Measurements from ENCODE around the gene TPM4.
"Not testable (repeated sequence)": the region's sequence is repeated elsewhere in the genome, so short reads cannot be mapped to it uniquely, and the experiment has no call there.

Gene TPM4

GRCh38 chr19:16117594-16118033, 41.3 kb downstream of the TPM4 start:
- peaks cover 64% of the 10 kb centered on the region for H3K4me1 Mint-ChIP-seq
- DNase-seq = no peak
- H3K27me3 Mint-ChIP-seq = no peaks in the 10 kb centered on the region
- H3K4me3 Mint-ChIP-seq = peak overlapping the region; percentile 19 to 31
- no peak for ATAC-seq
- peak overlapping the region in 1 of 2 donors; percentile 81 for H3K27ac Mint-ChIP-seq
- no peaks in the 10 kb centered on the region for H3K9me3 Mint-ChIP-seq

GRCh38 chr19:16118489-16119033, 42.3 kb downstream of the TPM4 start:
- Mint-ChIP-seq H3K4me3 (peak overlapping the region; percentile 19 to 31), H3K27me3 (no peaks in the 10 kb centered on the region), H3K27ac (peak overlapping the region in 1 of 2 donors; percentile 60), H3K4me1 (peaks cover 57% of the 10 kb centered on the region), H3K9me3 (no peaks in the 10 kb centered on the region)
- DNase-seq (peak; percentile 18 to 39), ATAC-seq (peak; percentile 79)

GRCh38 chr19:16119075-16119857, 43.0 kb downstream of the TPM4 start:
- peak; percentile 83 for ATAC-seq
- peak overlapping the region; percentile 19 to 53 for H3K4me3 Mint-ChIP-seq
- DNase-seq = peak in 1 of 2 donors; percentile 57
- not testable (repeated sequence) for H3K27me3 Mint-ChIP-seq, H3K9me3 Mint-ChIP-seq
- peak overlapping the region; percentile 67 to 82 for H3K27ac Mint-ChIP-seq
- peaks cover 52% of the 10 kb centered on the region for H3K4me1 Mint-ChIP-seq

GRCh38 chr19:16121141-16121540, 44.8 kb downstream of the TPM4 start:
- no peak overlapping the region for H3K27ac Mint-ChIP-seq
- H3K27me3 Mint-ChIP-seq = no peaks in the 10 kb centered on the region
- no peak overlapping the region for H3K4me3 Mint-ChIP-seq
- no peak for DNase-seq
- no peaks in the 10 kb centered on the region for H3K9me3 Mint-ChIP-seq
- ATAC-seq = no peak
- peaks cover 37% of the 10 kb centered on the region for H3K4me1 Mint-ChIP-seq

GRCh38 chr19:16121967-16122366, 45.7 kb downstream of the TPM4 start:
- DNase-seq = no peak
- no peak for ATAC-seq
- Mint-ChIP-seq H3K4me3 (no peak overlapping the region), H3K27ac (no peak overlapping the region), H3K4me1 (peaks cover 32% of the 10 kb centered on the region), H3K27me3 (no peaks in the 10 kb centered on the region), H3K9me3 (no peaks in the 10 kb centered on the region)

- Mint-ChIP-seq H3K4me1 (peaks cover 2% of the 10 kb centered on the region), H3K27ac (peak overlapping the region in 1 of 2 donors; percentile 33), H3K27me3 (no peaks in the 10 kb centered on the region), H3K9me3 (no peaks in the 10 kb centered on the region), H3K4me3 (no peak overlapping the region)
- DNase-seq (no peak), ATAC-seq (no peak)
Observed at GRCh38 chr19:16124953-16125352, 48.7 kb downstream of the TPM4 start.

- peak overlapping the region in 1 of 2 donors; percentile 59 for H3K27ac Mint-ChIP-seq
- H3K27me3 Mint-ChIP-seq = no peaks in the 10 kb centered on the region
Observed at GRCh38 chr19:16125737-16126495, 49.6 kb downstream of the TPM4 start.

GRCh38 chr19:16127080-16127479, 50.8 kb downstream of the TPM4 start:
- H3K4me3 Mint-ChIP-seq = no peak overlapping the region
- H3K9me3 Mint-ChIP-seq = peaks cover 11 to 13% of the 10 kb centered on the region in 2 donors
- no peak overlapping the region for H3K27ac Mint-ChIP-seq
- no peak for ATAC-seq
- no peak for DNase-seq
- no peaks in the 10 kb centered on the region for H3K27me3 Mint-ChIP-seq
- H3K4me1 Mint-ChIP-seq = no peaks in the 10 kb centered on the region

More at GRCh38 chr19:16125737-16126495, 49.6 kb downstream of the TPM4 start:
- ATAC-seq (no peak), DNase-seq (no peak)
- no peak overlapping the region for H3K4me3 Mint-ChIP-seq
- peaks cover under 1 to 1% of the 10 kb centered on the region in 2 donors for H3K9me3 Mint-ChIP-seq
- H3K4me1 Mint-ChIP-seq = no peaks in the 10 kb centered on the region

GRCh38 chr19:16127776-16128371, 51.6 kb downstream of the TPM4 start:
- no peak overlapping the region for H3K27ac Mint-ChIP-seq
- peaks cover 11 to 13% of the 10 kb centered on the region in 2 donors for H3K9me3 Mint-ChIP-seq
- no peaks in the 10 kb centered on the region for H3K27me3 Mint-ChIP-seq
- no peak for ATAC-seq
- no peak overlapping the region for H3K4me3 Mint-ChIP-seq
- DNase-seq = no peak
- H3K4me1 Mint-ChIP-seq = no peaks in the 10 kb centered on the region

- Mint-ChIP-seq H3K4me1 (no peaks in the 10 kb centered on the region), H3K9me3 (peaks cover 11 to 13% of the 10 kb centered on the region in 2 donors), H3K27ac (peak overlapping the region in 1 of 2 donors; percentile 59), H3K27me3 (no peaks in the 10 kb centered on the region), H3K4me3 (no peak overlapping the region)
- no peak for ATAC-seq
- DNase-seq = no peak
Observed at GRCh38 chr19:16131648-16132047, 55.4 kb downstream of the TPM4 start.

GRCh38 chr19:16133818-16134217, 57.5 kb downstream of the TPM4 start:
- Mint-ChIP-seq H3K27ac (no peak overlapping the region), H3K4me3 (no peak overlapping the region), H3K27me3 (no peaks in the 10 kb centered on the region)

GRCh38 chr19:16134510-16134909, 58.2 kb downstream of the TPM4 start:
- no peak overlapping the region for H3K4me3 Mint-ChIP-seq
- no peak overlapping the region for H3K27ac Mint-ChIP-seq
- no peaks in the 10 kb centered on the region for H3K27me3 Mint-ChIP-seq
- no peak for DNase-seq
- H3K4me1 Mint-ChIP-seq = peaks cover under 1% of the 10 kb centered on the region
- no peak for ATAC-seq
- H3K9me3 Mint-ChIP-seq = peaks cover 11 to 13% of the 10 kb centered on the region in 2 donors

More at GRCh38 chr19:16133818-16134217, 57.5 kb downstream of the TPM4 start:
- H3K9me3 Mint-ChIP-seq = peaks cover 11 to 13% of the 10 kb centered on the region in 2 donors
- no peaks in the 10 kb centered on the region for H3K4me1 Mint-ChIP-seq
- ATAC-seq (no peak), DNase-seq (no peak)

GRCh38 chr19:16135430-16136127, 59.3 kb downstream of the TPM4 start:
- Mint-ChIP-seq H3K27ac (no peak overlapping the region), H3K4me1 (peaks cover 7% of the 10 kb centered on the region), H3K27me3 (no peaks in the 10 kb centered on the region), H3K9me3 (peaks cover 11 to 13% of the 10 kb centered on the region in 2 donors), H3K4me3 (no peak overlapping the region)
- ATAC-seq (peak; percentile 18), DNase-seq (no peak)

- Mint-ChIP-seq H3K27ac (no peak overlapping the region), H3K4me3 (no peak overlapping the region), H3K4me1 (peaks cover 13% of the 10 kb centered on the region), H3K9me3 (peaks cover 6 to 7% of the 10 kb centered on the region in 2 donors), H3K27me3 (no peaks in the 10 kb centered on the region)
- ATAC-seq (no peak), DNase-seq (no peak)
Observed at GRCh38 chr19:16136185-16136999, 60.1 kb downstream of the TPM4 start.

Measured in stimulated activated naive CD8-positive, alpha-beta T cell treated with anti-CD3 and anti-CD28 coated beads, Interleukin-15, amount 100 ng/mL, for 72 hours (primary cell).